HEK293T (cell line): ENCODE results near the gene BBS1.

Source experiments
- CTBP1 ChIP-seq: fragments of 450-650 bp; IDR thresholded peaks from 2 replicates; pipeline ENCODE4 v1.6.1; 2016; ENCODE audit warnings: borderline replicate concordance
- ELF4 ChIP-seq: fragments of 450-650 bp; IDR thresholded peaks from 2 replicates; pipeline ENCODE4 v1.6.1; 2017; ENCODE audit warnings: antibody characterized with exemption
- FOXA1 ChIP-seq: fragments of 450-650 bp; IDR thresholded peaks from 2 replicates; pipeline ENCODE4 v1.6.1; 2016; ENCODE audit warnings: mild to moderate bottlenecking
- FOXK2 ChIP-seq: fragments of 450-650 bp; IDR thresholded peaks from 2 replicates; pipeline ENCODE4 v1.6.1; 2016; ENCODE audit warnings: mild to moderate bottlenecking
- L3MBTL2 ChIP-seq: fragments of 450-650 bp; conservative IDR thresholded peaks from 2 replicates; pipeline ENCODE4 v1.6.1; 2016; ENCODE audit warnings: mild to moderate bottlenecking
- NFRKB ChIP-seq: fragments of 450-650 bp; IDR thresholded peaks from 2 replicates; pipeline ENCODE4 v1.6.1; 2016; ENCODE audit warnings: mild to moderate bottlenecking, moderate library complexity
- SP1 ChIP-seq: fragments of 450-650 bp; IDR thresholded peaks from 2 replicates; pipeline ENCODE4 v1.6.1; 2017
- SUZ12 ChIP-seq: fragments of 450-650 bp; IDR thresholded peaks from 2 replicates; pipeline ENCODE4 v1.6.1; 2016; ENCODE audit warnings: mild to moderate bottlenecking
- ZNF384 ChIP-seq: fragments of 450-650 bp; IDR thresholded peaks from 2 replicates; pipeline ENCODE4 v1.6.1; 2016

- TF ChIP-seq SUZ12 (no peak), NFRKB (no peak), CTBP1 (no peak), FOXA1 (no peak), SP1 (no peak), ELF4 (no peak), ZNF384 (no peak), L3MBTL2 (no peak), FOXK2 (no peak)
Observed at GRCh38 chr11:66580803-66581202, 70.4 kb downstream of the BBS1 start.
